LNCaP clone FGC (cell line): ENCODE data around the gene GRIN2A.
"Not testable (repeated sequence)": the region's sequence is repeated elsewhere in the genome, so short reads cannot be mapped to it uniquely, and the experiment has no call there.

Experiments
- DNase-seq: peaks from one replicate; pipeline ENCODE4 v3.0.0-alpha.2; 2011; ENCODE audit warnings: low read depth
- H3K4me3 ChIP-seq: 2 replicates; pipeline ENCODE4 v1.5.1; 2011; ENCODE audit warnings: mild to moderate bottlenecking, low read depth, low read length, control low read depth
- CTCF ChIP-seq: IDR thresholded peaks from 2 replicates; pipeline ENCODE4 v1.5.1; 2012; ENCODE audit warnings: mild to moderate bottlenecking; ENCODE audit not compliant: control insufficient read depth, insufficient read depth; ENCODE audit errors: extremely low read depth

GRIN2A gene

GRCh38 chr16:9900576-9900975 is 281.7 kb downstream of the GRIN2A start:
- no peak overlapping the region for H3K4me3 ChIP-seq
- TF ChIP-seq CTCF = no peak
- DNase-seq = no peak

- no peak for TF ChIP-seq CTCF
- no peak for DNase-seq
- no peak overlapping the region for H3K4me3 ChIP-seq
Measured at GRCh38 chr16:9898555-9898954, 283.7 kb downstream of the GRIN2A start.

GRCh38 chr16:9898124-9898523 is 284.1 kb downstream of the GRIN2A start:
- no peak overlapping the region for H3K4me3 ChIP-seq
- DNase-seq = no peak
- TF ChIP-seq CTCF = no peak

GRCh38 chr16:9895817-9896216 is 286.4 kb downstream of the GRIN2A start:
- TF ChIP-seq CTCF = no peak
- H3K4me3 ChIP-seq = no peak overlapping the region
- DNase-seq = no peak

- DNase-seq = no peak
- no peak overlapping the region for H3K4me3 ChIP-seq
- TF ChIP-seq CTCF = no peak
Measured at GRCh38 chr16:9885876-9886275, 296.4 kb downstream of the GRIN2A start.

GRCh38 chr16:9885467-9885866 is 296.8 kb downstream of the GRIN2A start:
- DNase-seq = no peak
- no peak for TF ChIP-seq CTCF
- no peak overlapping the region for H3K4me3 ChIP-seq

GRCh38 chr16:9875981-9876380 is 306.2 kb downstream of the GRIN2A start:
- not testable (repeated sequence) for H3K4me3 ChIP-seq, DNase-seq

- TF ChIP-seq CTCF = no peak
- DNase-seq = no peak
- H3K4me3 ChIP-seq = no peak overlapping the region
Measured at GRCh38 chr16:9874219-9874618, 308.0 kb downstream of the GRIN2A start.
